ENCODE results near the gene AK4. TPM values are rescaled to one million over a fixed set of nuclear protein-coding genes. Genes with fewer than 3 reads are reported as not detected.

The AK4 gene
- total RNA-seq, 1 donor from 2014 or later = 52.9 TPM

- Histone ChIP-seq H3K27me3 (ENCODE audit: control insufficient read depth, insufficient read depth, low read length) (peaks cover 1% of the 10 kb centered on the region), H3K36me3 (ENCODE audit: control insufficient read depth, insufficient read depth, low read length) (no peaks in the 10 kb centered on the region), H3K4me3 (ENCODE audit: low read depth, low read length) (no peak overlapping the region)
- no peak for TF ChIP-seq CTCF (IDR thresholded peaks at IDR 0.05; ENCODE audit: insufficient read depth, low read length, severe bottlenecking)
- DNase-seq (ENCODE audit: low read depth) = no peak
- no peak for FAIRE-seq
Measured at GRCh38 chr1:65259816-65260215, 111.8 kb downstream of the AK4 start.

GRCh38 chr1:65260851-65261473, 113.0 kb downstream of the AK4 start:
- Histone ChIP-seq H3K36me3 (ENCODE audit: control insufficient read depth, insufficient read depth, low read length) (no peaks in the 10 kb centered on the region), H3K4me3 (ENCODE audit: low read depth, low read length) (no peak overlapping the region), H3K27me3 (ENCODE audit: control insufficient read depth, insufficient read depth, low read length) (no peaks in the 10 kb centered on the region)
- DNase-seq (ENCODE audit: low read depth) (peak; percentile 77), FAIRE-seq (peak; percentile 40)
- no peak for TF ChIP-seq CTCF (IDR thresholded peaks at IDR 0.05; ENCODE audit: insufficient read depth, low read length, severe bottlenecking)

GRCh38 chr1:65263286-65263685, 115.3 kb downstream of the AK4 start:
- no peaks in the 10 kb centered on the region for H3K36me3 ChIP-seq (ENCODE audit: control insufficient read depth, insufficient read depth, low read length)
- H3K4me3 ChIP-seq (ENCODE audit: low read depth, low read length) = no peak overlapping the region
- no peak for FAIRE-seq

GRCh38 chr1:65264197-65264929, 116.4 kb downstream of the AK4 start:
- H3K27me3 ChIP-seq (ENCODE audit: control insufficient read depth, insufficient read depth, low read length) = no peaks in the 10 kb centered on the region

More at GRCh38 chr1:65263286-65263685, 115.3 kb downstream of the AK4 start:
- no peaks in the 10 kb centered on the region for H3K27me3 ChIP-seq (ENCODE audit: control insufficient read depth, insufficient read depth, low read length)
- no peak for DNase-seq (ENCODE audit: low read depth)
- no peak for TF ChIP-seq CTCF (IDR thresholded peaks at IDR 0.05; ENCODE audit: insufficient read depth, low read length, severe bottlenecking)

GRCh38 chr1:65265296-65265650, 117.3 kb downstream of the AK4 start:
- TF ChIP-seq CTCF (IDR thresholded peaks at IDR 0.05; ENCODE audit: insufficient read depth, low read length, severe bottlenecking) = no peak
- Histone ChIP-seq H3K4me3 (ENCODE audit: low read depth, low read length) (peak overlapping the region; percentile 40), H3K27me3 (ENCODE audit: control insufficient read depth, insufficient read depth, low read length) (no peaks in the 10 kb centered on the region), H3K36me3 (ENCODE audit: control insufficient read depth, insufficient read depth, low read length) (no peaks in the 10 kb centered on the region)
- FAIRE-seq (no peak), DNase-seq (ENCODE audit: low read depth) (no peak)

More at GRCh38 chr1:65264197-65264929, 116.4 kb downstream of the AK4 start:
- DNase-seq (ENCODE audit: low read depth) (peak; percentile 24), FAIRE-seq (no peak)
- no peaks in the 10 kb centered on the region for H3K36me3 ChIP-seq (ENCODE audit: control insufficient read depth, insufficient read depth, low read length)
- no peak overlapping the region for H3K4me3 ChIP-seq (ENCODE audit: low read depth, low read length)
- no peak for TF ChIP-seq CTCF (IDR thresholded peaks at IDR 0.05; ENCODE audit: insufficient read depth, low read length, severe bottlenecking)

All from bronchial epithelial cell (primary cell).